ENCODE measurements around the gene IPO8.

IPO8 gene

GRCh38 chr12:30696486-30696885 is 817 bp upstream of the IPO8 start:
- no peak for TF ChIP-seq FOXP2 (optimal IDR thresholded peaks at IDR 0.05; ENCODE audit: borderline replicate concordance, extremely low read depth, extremely low read length, insufficient read depth)
- TF ChIP-seq POLR2AphosphoS5 (IDR thresholded peaks at IDR 0.05; ENCODE audit: low read depth, low read length): no peak
- TF ChIP-seq, protein P1, sequence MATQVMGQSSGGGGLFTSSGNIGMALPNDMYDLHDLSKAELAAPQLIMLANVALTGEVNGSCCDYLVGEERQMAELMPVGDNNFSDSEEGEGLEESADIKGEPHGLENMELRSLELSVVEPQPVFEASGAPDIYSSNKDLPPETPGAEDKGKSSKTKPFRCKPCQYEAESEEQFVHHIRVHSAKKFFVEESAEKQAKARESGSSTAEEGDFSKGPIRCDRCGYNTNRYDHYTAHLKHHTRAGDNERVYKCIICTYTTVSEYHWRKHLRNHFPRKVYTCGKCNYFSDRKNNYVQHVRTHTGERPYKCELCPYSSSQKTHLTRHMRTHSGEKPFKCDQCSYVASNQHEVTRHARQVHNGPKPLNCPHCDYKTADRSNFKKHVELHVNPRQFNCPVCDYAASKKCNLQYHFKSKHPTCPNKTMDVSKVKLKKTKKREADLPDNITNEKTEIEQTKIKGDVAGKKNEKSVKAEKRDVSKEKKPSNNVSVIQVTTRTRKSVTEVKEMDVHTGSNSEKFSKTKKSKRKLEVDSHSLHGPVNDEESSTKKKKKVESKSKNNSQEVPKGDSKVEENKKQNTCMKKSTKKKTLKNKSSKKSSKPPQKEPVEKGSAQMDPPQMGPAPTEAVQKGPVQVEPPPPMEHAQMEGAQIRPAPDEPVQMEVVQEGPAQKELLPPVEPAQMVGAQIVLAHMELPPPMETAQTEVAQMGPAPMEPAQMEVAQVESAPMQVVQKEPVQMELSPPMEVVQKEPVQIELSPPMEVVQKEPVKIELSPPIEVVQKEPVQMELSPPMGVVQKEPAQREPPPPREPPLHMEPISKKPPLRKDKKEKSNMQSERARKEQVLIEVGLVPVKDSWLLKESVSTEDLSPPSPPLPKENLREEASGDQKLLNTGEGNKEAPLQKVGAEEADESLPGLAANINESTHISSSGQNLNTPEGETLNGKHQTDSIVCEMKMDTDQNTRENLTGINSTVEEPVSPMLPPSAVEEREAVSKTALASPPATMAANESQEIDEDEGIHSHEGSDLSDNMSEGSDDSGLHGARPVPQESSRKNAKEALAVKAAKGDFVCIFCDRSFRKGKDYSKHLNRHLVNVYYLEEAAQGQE (IDR thresholded peaks at IDR 0.05; ENCODE audit: insufficient read depth in 1 of 2, low read depth in 2 of 2, low read length in 2 of 2): no peak
- no peak for TF ChIP-seq SIN3A (IDR thresholded peaks at IDR 0.05; ENCODE audit: borderline replicate concordance, insufficient read depth, low read length)
- TF ChIP-seq TAF1 (IDR thresholded peaks at IDR 0.05; ENCODE audit: borderline replicate concordance, insufficient read depth, low read length): no peak

- TF ChIP-seq TAF1 (IDR thresholded peaks at IDR 0.05; ENCODE audit: borderline replicate concordance, insufficient read depth, low read length): no peak
- no peak for TF ChIP-seq FOXP2 (optimal IDR thresholded peaks at IDR 0.05; ENCODE audit: borderline replicate concordance, extremely low read depth, extremely low read length, insufficient read depth)
- no peak for TF ChIP-seq POLR2AphosphoS5 (IDR thresholded peaks at IDR 0.05; ENCODE audit: low read depth, low read length)
- no peak for TF ChIP-seq SIN3A (IDR thresholded peaks at IDR 0.05; ENCODE audit: borderline replicate concordance, insufficient read depth, low read length)
- TF ChIP-seq, protein P1 (IDR thresholded peaks at IDR 0.05; ENCODE audit: insufficient read depth in 1 of 2, low read depth in 2 of 2, low read length in 2 of 2): no peak
These were observed 387 bp upstream of the IPO8 start for GRCh38 chr12:30696103-30696408.

DNA sequence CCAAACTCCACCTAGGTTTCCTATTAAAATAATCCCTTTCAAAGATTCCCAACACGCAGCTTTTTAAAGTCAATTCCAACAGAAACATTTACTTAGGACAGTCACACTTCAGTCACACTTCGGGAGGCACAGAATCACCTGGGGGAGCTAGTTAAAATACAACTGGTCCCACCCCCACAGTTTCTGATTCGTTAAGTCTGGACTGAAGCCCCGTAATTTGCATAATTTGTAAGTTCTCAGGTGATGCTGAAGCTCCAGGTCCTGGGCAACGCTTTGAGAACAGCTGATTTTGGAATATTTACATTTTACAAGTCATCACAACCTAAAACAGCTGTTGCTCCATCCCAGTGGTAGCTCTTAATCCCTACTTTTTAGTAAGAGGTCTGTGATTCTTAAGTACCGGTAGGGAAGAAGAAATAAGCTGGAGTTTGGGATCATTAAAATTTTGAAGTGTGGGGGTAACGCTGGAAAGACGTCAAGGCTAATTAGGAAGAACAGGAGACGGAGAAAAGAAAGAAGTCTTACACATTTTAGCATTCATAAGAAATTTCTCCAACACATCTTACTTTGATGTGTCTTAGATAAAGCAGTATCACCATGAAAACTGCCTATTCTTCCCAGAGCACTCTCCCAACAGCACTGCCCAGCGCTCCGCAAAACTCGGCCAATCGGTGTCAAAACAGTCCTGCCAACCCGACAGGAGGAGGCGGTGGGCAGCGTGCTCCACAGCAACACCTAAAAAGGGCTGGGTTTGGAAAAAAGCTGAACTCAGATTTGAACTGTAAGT is 1.1 kb downstream of the IPO8 start:
- no peak for TF ChIP-seq SIN3A (IDR thresholded peaks at IDR 0.05; ENCODE audit: borderline replicate concordance, insufficient read depth, low read length)
- no peak for TF ChIP-seq POLR2AphosphoS5 (IDR thresholded peaks at IDR 0.05; ENCODE audit: low read depth, low read length)
- TF ChIP-seq, protein P1 (IDR thresholded peaks at IDR 0.05; ENCODE audit: insufficient read depth in 1 of 2, low read depth in 2 of 2, low read length in 2 of 2): no peak
- no peak for TF ChIP-seq FOXP2 (optimal IDR thresholded peaks at IDR 0.05; ENCODE audit: borderline replicate concordance, extremely low read depth, extremely low read length, insufficient read depth)
- no peak for TF ChIP-seq TAF1 (IDR thresholded peaks at IDR 0.05; ENCODE audit: borderline replicate concordance, insufficient read depth, low read length)

- no peak for TF ChIP-seq POLR2AphosphoS5 (IDR thresholded peaks at IDR 0.05; ENCODE audit: low read depth, low read length)
- TF ChIP-seq, protein P1 (IDR thresholded peaks at IDR 0.05; ENCODE audit: insufficient read depth in 1 of 2, low read depth in 2 of 2, low read length in 2 of 2): no peak
- no peak for TF ChIP-seq TAF1 (IDR thresholded peaks at IDR 0.05; ENCODE audit: borderline replicate concordance, insufficient read depth, low read length)
These were observed 3.2 kb downstream of the IPO8 start for GRCh38 chr12:30692470-30692869.

Measured in PFSK-1 (cell line).